ENCODE data around the gene RAB11FIP5.

GRCh38 chr2:73107211-73107926 lies 5.4 kb downstream of the RAB11FIP5 start:
- TF ChIP-seq CTCF (IDR thresholded peaks at IDR 0.05) (no peak), EP300 (IDR thresholded peaks at IDR 0.05) (no peak), POLR2A (IDR thresholded peaks at IDR 0.05) (no peak)
